HG02623 (cell line): ENCODE results near the gene PTPRS.

ENCODE experiments used
- ATAC-seq: cut with Tn5 transposase; IDR thresholded peaks from one replicate; pipeline ENCODE4 v1.9.1; 2021; ENCODE audit warnings: moderate library complexity; ENCODE audit not compliant: unreplicated experiment

PTPRS gene

GRCh38 chr19:5309438-5310204 is 31.0 kb downstream of the PTPRS start:
- no peak for ATAC-seq

DNA sequence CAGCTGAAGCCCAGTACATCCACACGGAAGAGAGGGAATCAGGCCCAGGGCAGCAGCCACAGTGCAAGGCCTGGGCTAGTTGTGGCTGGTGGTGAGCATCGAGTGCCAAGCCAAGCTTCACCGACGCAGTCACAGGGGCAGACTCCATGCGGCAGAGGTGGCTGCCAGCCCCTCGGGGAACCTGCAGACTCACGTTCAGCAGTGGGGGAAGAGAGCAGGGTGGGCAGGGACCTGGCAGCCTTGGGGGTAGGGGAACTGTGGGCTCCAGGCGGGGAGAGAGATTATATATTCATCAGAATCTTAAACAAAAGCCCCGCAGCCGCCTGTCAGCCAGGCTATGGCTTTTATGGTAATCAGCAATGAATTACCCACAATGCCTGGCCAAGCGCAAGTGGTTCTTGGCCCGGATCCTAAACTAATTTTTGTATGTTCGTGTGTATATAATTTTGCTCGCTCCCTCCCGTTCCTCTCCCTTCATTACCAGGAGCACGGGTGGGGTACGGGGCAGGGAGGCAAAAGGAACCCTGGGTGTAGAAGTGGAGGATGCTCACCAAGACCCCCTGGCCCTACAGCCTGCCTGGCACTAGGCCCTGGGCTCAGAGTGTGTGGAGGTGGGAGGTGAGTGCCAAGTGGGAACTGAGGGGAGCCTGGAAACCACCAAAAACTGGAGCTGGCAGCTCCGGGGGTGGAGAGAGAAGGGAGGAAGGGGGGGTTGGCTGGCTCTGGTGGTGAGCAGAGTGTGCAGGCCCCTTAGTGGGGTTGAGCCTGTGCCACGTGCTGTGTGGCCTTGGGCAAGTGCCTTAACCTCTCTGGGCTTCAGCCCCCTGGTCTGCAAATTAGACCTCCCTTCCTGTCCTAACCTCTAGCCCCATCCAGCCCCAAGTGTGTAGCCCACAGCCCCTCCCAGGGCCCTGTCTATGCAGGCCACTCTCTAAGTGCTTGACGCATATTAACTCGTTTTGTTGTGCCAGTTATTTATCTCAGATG is 31.9 kb downstream of the PTPRS start:
- no peak for ATAC-seq

GRCh38 chr19:5307655-5308054 is 33.0 kb downstream of the PTPRS start:
- ATAC-seq = no peak

GRCh38 chr19:5305163-5305562 is 35.4 kb downstream of the PTPRS start:
- no peak for ATAC-seq

GRCh38 chr19:5304486-5304885 is 36.1 kb downstream of the PTPRS start:
- ATAC-seq = no peak

- ATAC-seq = no peak
These were observed 37.4 kb downstream of the PTPRS start for GRCh38 chr19:5303208-5303607.

GRCh38 chr19:5302396-5302795 is 38.2 kb downstream of the PTPRS start:
- no peak for ATAC-seq

DNA sequence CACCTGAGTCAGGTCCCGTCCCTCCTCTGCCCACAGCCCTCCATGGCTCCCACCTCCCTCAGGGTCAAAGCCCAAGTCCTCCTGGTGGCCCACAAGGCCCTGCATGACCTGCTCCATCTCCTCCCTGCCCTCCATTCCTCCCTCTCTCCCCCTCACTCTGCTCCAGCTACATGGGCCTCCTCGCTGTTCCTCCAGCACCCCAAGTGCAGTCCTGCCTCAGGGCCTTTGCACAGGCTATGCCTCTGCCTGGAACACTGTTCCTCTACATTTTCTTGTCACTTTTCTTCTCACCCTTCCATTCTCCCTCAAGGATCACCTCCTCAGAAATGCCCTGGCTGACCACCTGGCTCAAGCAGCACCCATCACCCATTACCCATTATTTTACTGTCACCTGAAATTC is 41.5 kb downstream of the PTPRS start:
- no peak for ATAC-seq

GRCh38 chr19:5298471-5298901 is 42.1 kb downstream of the PTPRS start:
- ATAC-seq = no peak

GRCh38 chr19:5297272-5297669 is 43.3 kb downstream of the PTPRS start:
- no peak for ATAC-seq

- no peak for ATAC-seq
These were observed 43.9 kb downstream of the PTPRS start for GRCh38 chr19:5296457-5297271.

- no peak for ATAC-seq
These were observed 44.6 kb downstream of the PTPRS start for GRCh38 chr19:5296021-5296420.

DNA sequence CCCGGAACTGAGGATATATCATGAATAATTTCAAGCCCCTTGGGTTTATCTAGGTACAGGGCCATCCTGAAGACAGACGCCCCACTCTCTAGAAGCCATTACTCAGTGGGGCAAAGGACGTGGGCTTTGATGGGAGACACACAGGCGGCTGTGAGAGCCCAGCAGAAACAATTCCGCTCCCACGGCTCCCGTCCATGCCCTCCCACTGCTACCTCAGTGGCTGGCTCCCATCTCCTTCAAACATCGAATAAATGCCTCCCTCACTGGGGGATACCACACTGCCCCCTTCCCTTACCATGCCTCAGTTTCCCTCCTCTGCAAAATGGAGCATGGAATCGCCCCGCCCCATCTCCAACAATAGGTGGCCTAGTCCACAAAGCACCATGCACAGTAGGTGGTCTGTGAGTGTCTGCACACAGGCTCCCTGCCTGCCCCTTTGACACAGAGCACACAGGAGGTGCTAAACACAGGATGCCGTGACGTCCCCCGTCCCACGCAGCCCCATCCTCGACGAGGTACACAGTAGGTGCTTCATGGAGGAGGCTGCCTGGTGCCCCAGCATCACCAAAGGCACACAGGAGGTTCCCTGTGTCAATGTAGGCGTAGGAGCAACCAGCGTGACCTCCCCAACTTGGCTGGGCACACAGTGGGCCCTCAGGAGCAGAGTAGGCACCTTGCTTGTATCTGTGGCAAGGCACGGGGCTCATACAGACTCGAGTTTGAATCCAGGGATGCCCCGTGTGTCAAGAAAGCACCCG is 46.0 kb downstream of the PTPRS start:
- ATAC-seq = no peak

DNA sequence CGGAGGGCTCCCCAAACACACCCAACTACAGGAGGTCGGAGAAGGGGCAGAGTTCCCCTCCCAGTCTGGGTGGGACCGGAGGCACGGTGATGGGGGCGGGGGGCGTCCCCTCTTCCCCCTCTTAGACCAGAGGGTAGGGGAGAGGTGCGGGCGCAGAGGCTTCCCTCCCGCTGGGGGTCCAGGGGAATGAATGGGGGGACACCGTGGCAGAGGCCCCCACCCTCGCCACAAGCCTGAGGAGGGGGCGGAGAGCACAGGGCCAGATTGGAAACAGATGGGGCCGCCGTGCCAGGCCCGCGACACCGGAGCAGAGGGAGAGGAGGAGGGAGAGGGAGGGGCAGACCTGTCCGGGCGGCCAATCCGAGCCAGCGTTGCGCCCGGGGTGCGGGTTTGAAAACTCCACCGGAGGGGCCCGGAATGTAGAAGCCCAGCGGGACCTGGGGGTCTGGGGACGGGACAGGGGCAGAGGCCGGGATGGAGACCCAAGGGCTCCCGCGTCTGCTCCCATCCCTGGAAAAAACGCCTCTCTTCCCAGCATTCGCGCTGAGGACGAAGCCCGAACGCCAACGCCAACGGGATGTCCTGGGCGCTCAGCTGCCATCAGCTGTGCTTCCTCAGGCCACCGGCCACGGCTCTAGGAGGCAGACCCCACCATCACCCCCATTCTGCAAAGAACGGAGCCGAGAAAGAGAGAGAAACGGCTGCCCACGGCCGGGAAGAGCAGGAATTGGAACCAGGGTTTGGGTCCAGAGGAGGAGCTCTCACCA is 46.8 kb downstream of the PTPRS start:
- ATAC-seq = no peak

GRCh38 chr19:5292822-5293611 is 47.6 kb downstream of the PTPRS start:
- ATAC-seq = no peak

GRCh38 chr19:5292453-5292821 is 48.2 kb downstream of the PTPRS start:
- no peak for ATAC-seq

- no peak for ATAC-seq
These were observed 48.9 kb downstream of the PTPRS start for GRCh38 chr19:5291588-5292193.
